Tibial artery (tissue), 4 donors: ENCODE data around the gene TAF8.

Experiments
- DNase-seq, 2 donors: peaks; one replicate each; pipeline ENCODE4 v3.0.0-alpha.2; 2019
- H3K27ac ChIP-seq, 2 donors: fragments of 200-600 bp; sonication (generic) in 1 of 2; 1 replicate in 1 of 2; 2 replicates in 1 of 2; pipeline ENCODE4 v1.5.1; 2018 to 2019; ENCODE audit warnings: mild to moderate bottlenecking in 1 of 2
- H3K27me3 ChIP-seq, 2 donors: fragments of 200-600 bp; sonication (generic) in 1 of 2; one replicate each; pipeline versions ENCODE4 v1.5.1 to v1.6.0; 2016 to 2019
- H3K36me3 ChIP-seq, 3 donors: fragments of 200-600 bp; sonication (generic) in 2 of 3; one replicate each; pipeline ENCODE4 v1.5.1; 2016 to 2019; ENCODE audit warnings: mild to moderate bottlenecking in 2 of 3
- H3K4me1 ChIP-seq, 4 donors: fragments of 200-600 bp; sonication (generic) in 2 of 4; 1 replicate in 3 of 4; 2 replicates in 1 of 4; pipeline ENCODE4 v1.5.1; 2016 to 2019
- H3K4me3 ChIP-seq, 2 donors: fragments of 200-600 bp; sonication (generic) in 1 of 2; 1 replicate in 1 of 2; 2 replicates in 1 of 2; pipeline ENCODE4 v1.5.1; 2018 to 2019; ENCODE audit warnings: mild to moderate bottlenecking in 2 of 2
- H3K9me3 ChIP-seq, 3 donors: fragments of 200-600 bp; sonication (generic) in 1 of 3; one replicate each; pipeline ENCODE4 v1.5.1; 2016 to 2019
- CTCF ChIP-seq, 2 experiments: fragments of 200-600 bp in 1 of 2; fragments of 450-650 bp in 1 of 2; IDR thresholded peaks; one replicate each; pipeline ENCODE4 v1.5.1; 2017 to 2019; ENCODE audit warnings: antibody characterized with exemption in 2 of 2, mild to moderate bottlenecking in 1 of 2, moderate library complexity in 1 of 2
- intact Hi-C: fragments of 100-400 bp; cut with DNase I; formaldehyde crosslinking; loops from one replicate; pipeline ENCODE4 v1.15.0; 2023; ENCODE audit warnings: low total_unique reads

The TAF8 gene

GRCh38 chr6:42129360-42129676 lies 79.0 kb downstream of the TAF8 start:
- H3K4me1 ChIP-seq = peaks cover 0 to under 1% (median 0%) of the 10 kb centered on the region in 4 donors
- no peak for DNase-seq
- TF ChIP-seq CTCF (IDR thresholded peaks at IDR 0.05) = no peak
- H3K27ac ChIP-seq = no peak overlapping the region
- H3K27me3 ChIP-seq = peaks cover 0 to 8% of the 10 kb centered on the region in 2 donors
- no peaks in the 10 kb centered on the region for H3K9me3 ChIP-seq
- no peak overlapping the region for H3K4me3 ChIP-seq
- intact Hi-C loops = no loop called here
- peaks cover 0 to 30% (median 0%) of the 10 kb centered on the region in 3 donors for H3K36me3 ChIP-seq

GRCh38 chr6:42131531-42131930 lies 81.2 kb downstream of the TAF8 start:
- TF ChIP-seq CTCF (IDR thresholded peaks at IDR 0.05) = no peak
- Histone ChIP-seq H3K4me3 (no peak overlapping the region), H3K27ac (no peak overlapping the region), H3K36me3 (peaks cover 0 to 18% (median 0%) of the 10 kb centered on the region in 3 donors), H3K4me1 (no peaks in the 10 kb centered on the region), H3K27me3 (peaks cover 0 to 8% of the 10 kb centered on the region in 2 donors), H3K9me3 (no peaks in the 10 kb centered on the region)
- no peak for DNase-seq
- intact Hi-C loops = no loop called here

GRCh38 chr6:42133926-42134325 lies 83.6 kb downstream of the TAF8 start:
- no peaks in the 10 kb centered on the region for H3K4me1 ChIP-seq
- no peak for TF ChIP-seq CTCF (IDR thresholded peaks at IDR 0.05)
- intact Hi-C loops = no loop called here
- no peak overlapping the region for H3K27ac ChIP-seq
- H3K9me3 ChIP-seq = no peaks in the 10 kb centered on the region
- H3K27me3 ChIP-seq = peaks cover 0 to 8% of the 10 kb centered on the region in 2 donors
- H3K36me3 ChIP-seq = peaks cover 0 to 3% (median 0%) of the 10 kb centered on the region in 3 donors
- no peak overlapping the region for H3K4me3 ChIP-seq
- no peak for DNase-seq

- peaks cover 0 to 6% of the 10 kb centered on the region in 2 donors for H3K27me3 ChIP-seq
- intact Hi-C loops = no loop called here
- H3K4me3 ChIP-seq = no peak overlapping the region
- peaks cover 0 to 3% (median 0%) of the 10 kb centered on the region in 3 donors for H3K36me3 ChIP-seq
- no peak for TF ChIP-seq CTCF (IDR thresholded peaks at IDR 0.05)
- peaks cover 0 to 5% (median 0%) of the 10 kb centered on the region in 4 donors for H3K4me1 ChIP-seq
- H3K9me3 ChIP-seq = no peaks in the 10 kb centered on the region
- no peak overlapping the region for H3K27ac ChIP-seq
- DNase-seq = no peak
These were observed 84.8 kb downstream of the TAF8 start for GRCh38 chr6:42135161-42135560.

GRCh38 chr6:42135722-42136121 lies 85.4 kb downstream of the TAF8 start:
- peaks cover 0 to 6% (median 0%) of the 10 kb centered on the region in 4 donors for H3K4me1 ChIP-seq
- intact Hi-C loops = no loop called here
- DNase-seq = no peak
- peaks cover 0 to 3% (median 0%) of the 10 kb centered on the region in 3 donors for H3K36me3 ChIP-seq
- H3K4me3 ChIP-seq = no peak overlapping the region
- peaks cover 0 to 3% of the 10 kb centered on the region in 2 donors for H3K27me3 ChIP-seq
- no peak overlapping the region for H3K27ac ChIP-seq
- no peak for TF ChIP-seq CTCF (IDR thresholded peaks at IDR 0.05)
- H3K9me3 ChIP-seq = no peaks in the 10 kb centered on the region
